ENCODE measurements around the gene TOP2B. TPM values are rescaled to one million over a fixed set of nuclear protein-coding genes. Genes with fewer than 3 reads are reported as not detected.

Gene TOP2B
- total RNA-seq, 1 donor from 2014 or later, result 113 TPM

DNA sequence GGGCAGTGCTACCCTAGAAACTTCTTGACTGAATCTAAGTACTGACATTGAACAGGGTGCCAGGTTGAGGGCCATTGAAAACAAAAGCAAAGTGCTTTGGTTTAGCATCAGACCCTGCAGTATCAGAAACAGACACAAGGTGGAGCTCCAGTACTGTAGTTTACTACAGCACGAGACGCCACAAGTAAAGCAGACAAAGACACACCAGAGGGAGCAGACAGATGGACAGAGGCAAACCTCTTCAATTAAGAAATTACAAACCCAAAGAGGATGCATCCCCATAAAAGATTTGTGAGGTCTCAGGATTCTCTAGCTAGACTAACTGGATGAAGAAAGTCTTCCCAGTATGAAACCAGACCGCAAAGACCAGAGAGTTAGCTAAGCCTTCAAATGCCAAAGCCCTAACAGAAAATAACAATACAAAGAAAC is 16.6 kb downstream of the TOP2B start:
- no peak for DNase-seq
- ATAC-seq, result peak; percentile 91
- intact Hi-C loops (cut with micrococcal nuclease), result loop anchor here (10.0 kb wide), 2 partner anchors 207 to 1067 kb away; no protein-coding TSS in a partner anchor

- no peak for DNase-seq
- intact Hi-C loops (cut with micrococcal nuclease), result no loop called here
- ATAC-seq, result no peak
Measured at GRCh38 chr3:25635038-25635437, 29.7 kb downstream of the TOP2B start.

GRCh38 chr3:25633919-25634318 is 30.8 kb downstream of the TOP2B start:
- DNase-seq, result no peak

GRCh38 chr3:25631989-25632388 is 32.7 kb downstream of the TOP2B start:
- intact Hi-C loops (cut with micrococcal nuclease), result no loop called here
- DNase-seq, result no peak
- ATAC-seq, result no peak

More at GRCh38 chr3:25633919-25634318, 30.8 kb downstream of the TOP2B start:
- no peak for ATAC-seq
- intact Hi-C loops (cut with micrococcal nuclease), result no loop called here

GRCh38 chr3:25621087-25621486 is 43.6 kb downstream of the TOP2B start:
- intact Hi-C loops (cut with micrococcal nuclease), result no loop called here

DNA sequence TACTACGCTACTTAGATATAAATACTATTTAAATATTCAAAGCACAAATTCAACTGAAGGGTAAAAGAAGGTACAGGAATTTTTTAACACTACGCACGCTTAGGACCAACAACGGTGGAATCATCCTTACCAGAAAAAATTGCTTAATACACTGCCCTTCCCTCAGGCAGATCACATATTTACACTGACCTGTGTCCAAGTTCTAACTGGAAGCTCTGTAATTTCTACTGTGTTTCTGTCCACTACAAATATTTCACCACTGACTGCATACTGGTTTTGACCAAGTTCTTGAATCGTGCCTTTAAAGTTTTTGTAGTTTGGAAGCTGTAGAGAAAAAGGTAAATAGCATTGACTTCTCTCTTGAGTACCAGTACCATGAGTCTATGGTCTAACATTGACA is 44.2 kb downstream of the TOP2B start:
- DNase-seq (no peak), ATAC-seq (no peak)
- intact Hi-C loops (cut with micrococcal nuclease), result no loop called here

More at GRCh38 chr3:25621087-25621486, 43.6 kb downstream of the TOP2B start:
- DNase-seq (no peak), ATAC-seq (no peak)

DNA sequence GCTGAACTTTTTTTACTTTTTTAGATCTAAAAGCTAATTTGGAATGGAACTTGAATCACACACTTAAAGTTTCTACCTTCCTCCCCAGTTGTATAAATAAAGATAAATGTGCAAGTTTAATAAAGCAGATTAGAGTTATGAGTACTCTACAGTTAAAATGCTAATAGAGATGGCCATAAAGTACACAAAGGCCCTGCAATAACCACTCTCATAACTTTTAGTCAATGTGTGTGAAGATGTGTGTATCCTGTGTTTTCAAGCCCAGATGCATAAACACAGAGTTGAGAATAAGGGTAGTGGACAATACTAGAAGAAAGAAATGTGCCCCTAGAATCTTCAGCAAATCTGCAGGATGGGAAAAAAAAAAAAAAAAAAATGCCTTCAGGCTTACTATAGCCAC is 45.3 kb downstream of the TOP2B start:
- ATAC-seq (no peak), DNase-seq (no peak)
- intact Hi-C loops (cut with micrococcal nuclease), result no loop called here

DNA sequence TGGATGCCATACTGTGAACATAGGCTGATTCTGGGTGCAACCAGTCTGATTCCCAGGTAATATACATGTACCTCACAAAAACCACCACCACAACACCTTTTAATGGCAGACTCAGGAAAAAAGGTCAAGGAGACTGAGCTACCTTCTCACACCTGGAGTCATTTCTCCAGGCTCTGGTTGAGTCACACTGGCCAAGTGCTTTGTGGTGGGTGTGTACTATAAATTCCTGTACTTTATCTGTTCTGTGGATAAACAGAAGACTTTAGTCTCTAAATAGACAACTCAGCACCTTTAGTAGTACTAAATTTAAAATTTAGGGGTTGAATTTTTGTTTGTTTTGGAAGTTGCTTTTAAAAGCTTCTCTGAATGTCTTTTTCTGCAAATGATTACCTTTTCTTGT is 46.7 kb downstream of the TOP2B start:
- intact Hi-C loops (cut with micrococcal nuclease), result no loop called here
- DNase-seq (no peak), ATAC-seq (no peak)

- ATAC-seq (no peak), DNase-seq (no peak)
- intact Hi-C loops (cut with micrococcal nuclease), result no loop called here
Measured at GRCh38 chr3:25611193-25611592, 53.5 kb downstream of the TOP2B start.

DNA sequence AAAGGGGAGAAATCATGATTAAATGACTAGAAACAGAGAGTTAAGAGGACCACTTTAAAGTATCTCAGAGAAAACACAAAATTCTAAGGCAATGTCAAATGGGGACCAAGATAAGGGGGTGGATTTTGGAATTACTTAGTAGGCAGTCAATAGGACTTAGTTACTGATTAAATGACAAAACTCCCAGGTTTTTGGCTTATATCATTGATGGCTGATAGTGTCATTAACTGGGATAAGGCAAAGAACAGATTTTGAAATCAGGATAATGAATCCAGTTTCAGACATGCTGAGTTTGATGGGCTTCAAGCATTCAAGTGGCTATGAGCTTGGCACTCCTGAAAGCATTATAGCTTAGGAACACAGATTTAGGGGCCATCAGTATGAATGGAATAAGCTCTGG is 53.9 kb downstream of the TOP2B start:
- intact Hi-C loops (cut with micrococcal nuclease), result no loop called here
- ATAC-seq (no peak), DNase-seq (no peak)

- intact Hi-C loops (cut with micrococcal nuclease), result no loop called here
- ATAC-seq, result no peak
- DNase-seq, result no peak
Measured at GRCh38 chr3:25610167-25610566, 54.5 kb downstream of the TOP2B start.

GRCh38 chr3:25604107-25604805 is 60.5 kb downstream of the TOP2B start:
- no peak for DNase-seq
- peak; percentile 52 for ATAC-seq
- intact Hi-C loops (cut with micrococcal nuclease), result no loop called here

GRCh38 chr3:25603703-25604102 is 61.0 kb downstream of the TOP2B start:
- intact Hi-C loops (cut with micrococcal nuclease), result no loop called here
- DNase-seq, result no peak
- ATAC-seq, result peak; percentile 93

GRCh38 chr3:25597535-25598101 is 67.1 kb downstream of the TOP2B start:
- ATAC-seq (no peak), DNase-seq (no peak)
- intact Hi-C loops (cut with micrococcal nuclease), result loop anchor here (10.0 kb wide), 3 partner anchors 573 to 823 kb away; no protein-coding TSS in a partner anchor

DNA sequence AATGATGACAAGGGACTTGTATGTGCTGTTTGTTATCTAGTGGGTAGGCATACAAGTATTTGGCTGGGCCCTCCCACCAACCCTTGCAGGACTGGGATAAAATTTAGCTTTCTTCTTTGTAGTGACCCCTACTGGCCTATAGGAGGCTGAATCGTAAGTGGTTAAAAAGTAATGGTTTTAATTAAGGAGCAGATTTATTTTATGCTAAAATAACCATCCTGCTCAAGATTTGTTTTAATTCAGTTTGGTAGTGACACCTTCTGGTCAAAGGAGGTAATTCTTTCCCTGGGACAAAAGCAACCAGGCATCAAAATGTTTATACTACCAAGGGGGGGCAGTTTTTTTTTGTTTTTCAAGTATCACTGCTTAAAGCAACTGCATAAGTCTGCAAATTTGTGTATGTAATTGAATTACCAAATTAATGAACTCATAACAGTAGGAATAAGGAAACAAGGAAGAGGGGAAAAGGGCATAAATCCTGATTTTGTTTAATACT is 70.7 kb downstream of the TOP2B start:
- DNase-seq (no peak), ATAC-seq (peak; percentile 54)
- intact Hi-C loops (cut with micrococcal nuclease), result loop anchor here (5.0 to 10.0 kb wide), 4 partner anchors 162 to 819 kb away; no protein-coding TSS in a partner anchor

- ATAC-seq (no peak), DNase-seq (no peak)
- intact Hi-C loops (cut with micrococcal nuclease), result loop anchor here (5.0 to 10.0 kb wide), 4 partner anchors 161 to 818 kb away; no protein-coding TSS in a partner anchor
Measured at GRCh38 chr3:25593001-25593400, 71.7 kb downstream of the TOP2B start.

GRCh38 chr3:25592510-25592968 is 72.2 kb downstream of the TOP2B start:
- intact Hi-C loops (cut with micrococcal nuclease), result loop anchor here (5.0 to 10.0 kb wide), 4 partner anchors 160 to 818 kb away; no protein-coding TSS in a partner anchor
- DNase-seq, result peak; percentile 60
- ATAC-seq, result peak; percentile 71

DNA sequence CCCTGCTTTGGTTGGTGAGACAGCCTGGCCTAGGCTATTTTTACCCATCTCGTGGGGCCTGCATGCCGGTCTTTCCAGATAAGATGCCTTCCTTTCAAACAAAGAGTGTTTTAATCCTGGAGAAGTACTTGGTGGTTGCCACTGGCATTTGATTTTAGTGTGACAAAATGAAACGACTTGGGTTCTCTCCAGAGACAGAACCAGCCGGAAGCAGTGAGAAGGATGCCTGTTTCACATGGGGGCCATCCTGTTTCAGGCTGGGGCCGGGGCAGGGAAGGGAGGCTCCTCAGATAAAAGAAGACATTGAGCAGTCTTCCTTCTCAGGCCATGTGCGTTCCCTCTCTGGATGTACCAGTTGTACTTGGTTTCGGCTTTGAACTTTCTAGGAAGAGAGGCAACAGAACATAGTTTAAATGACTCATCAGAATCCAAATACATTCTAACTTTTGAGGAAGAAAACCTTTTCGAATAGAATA is 74.9 kb downstream of the TOP2B start:
- DNase-seq (no peak), ATAC-seq (peak; percentile 67)
- intact Hi-C loops (cut with micrococcal nuclease), result loop anchor here (5.0 to 10.0 kb wide), 4 partner anchors 158 to 815 kb away; no protein-coding TSS in a partner anchor

GRCh38 chr3:25589104-25589782 is 75.5 kb downstream of the TOP2B start:
- DNase-seq, result no peak
- ATAC-seq, result no peak
- intact Hi-C loops (cut with micrococcal nuclease), result no loop called here
